Ishikawa (cell line): ENCODE results near the gene ARPC1B.

Experiments
- CEBPB ChIP-seq: IDR thresholded peaks from 2 replicates; pipeline ENCODE4 v1.6.1; 2012
- CREB1 ChIP-seq: IDR thresholded peaks from 2 replicates; pipeline ENCODE4 v1.6.1; 2012; ENCODE audit warnings: low read depth
- EP300 ChIP-seq: IDR thresholded peaks from 2 replicates; pipeline ENCODE4 v1.6.1; 2012; ENCODE audit warnings: borderline replicate concordance
- MAX ChIP-seq: IDR thresholded peaks from 2 replicates; pipeline ENCODE4 v1.6.1; 2012
- RAD21 ChIP-seq: IDR thresholded peaks from 2 replicates; pipeline ENCODE4 v1.6.1; 2012; ENCODE audit warnings: low read depth
- TAF1 ChIP-seq: IDR thresholded peaks from 2 replicates; pipeline ENCODE4 v1.6.1; 2012; ENCODE audit warnings: low read depth, mild to moderate bottlenecking
- TCF12 ChIP-seq: IDR thresholded peaks from 2 replicates; pipeline ENCODE4 v1.6.1; 2012; ENCODE audit warnings: low read depth
- TEAD4 ChIP-seq: IDR thresholded peaks from 2 replicates; pipeline ENCODE4 v1.6.1; 2012
- YY1 ChIP-seq: IDR thresholded peaks from 2 replicates; pipeline ENCODE4 v1.6.1; 2012; ENCODE audit warnings: low read depth
- TF ChIP-seq, protein P1 (sequence below): IDR thresholded peaks from 2 replicates; pipeline ENCODE4 v1.6.1; 2012; ENCODE audit warnings: low read depth, mild to moderate bottlenecking

- TF ChIP-seq TAF1 (no peak), TEAD4 (no peak), RAD21 (no peak), TCF12 (no peak), YY1 (no peak), EP300 (no peak), MAX (no peak), CEBPB (no peak), CREB1 (no peak)
- TF ChIP-seq, protein P1, sequence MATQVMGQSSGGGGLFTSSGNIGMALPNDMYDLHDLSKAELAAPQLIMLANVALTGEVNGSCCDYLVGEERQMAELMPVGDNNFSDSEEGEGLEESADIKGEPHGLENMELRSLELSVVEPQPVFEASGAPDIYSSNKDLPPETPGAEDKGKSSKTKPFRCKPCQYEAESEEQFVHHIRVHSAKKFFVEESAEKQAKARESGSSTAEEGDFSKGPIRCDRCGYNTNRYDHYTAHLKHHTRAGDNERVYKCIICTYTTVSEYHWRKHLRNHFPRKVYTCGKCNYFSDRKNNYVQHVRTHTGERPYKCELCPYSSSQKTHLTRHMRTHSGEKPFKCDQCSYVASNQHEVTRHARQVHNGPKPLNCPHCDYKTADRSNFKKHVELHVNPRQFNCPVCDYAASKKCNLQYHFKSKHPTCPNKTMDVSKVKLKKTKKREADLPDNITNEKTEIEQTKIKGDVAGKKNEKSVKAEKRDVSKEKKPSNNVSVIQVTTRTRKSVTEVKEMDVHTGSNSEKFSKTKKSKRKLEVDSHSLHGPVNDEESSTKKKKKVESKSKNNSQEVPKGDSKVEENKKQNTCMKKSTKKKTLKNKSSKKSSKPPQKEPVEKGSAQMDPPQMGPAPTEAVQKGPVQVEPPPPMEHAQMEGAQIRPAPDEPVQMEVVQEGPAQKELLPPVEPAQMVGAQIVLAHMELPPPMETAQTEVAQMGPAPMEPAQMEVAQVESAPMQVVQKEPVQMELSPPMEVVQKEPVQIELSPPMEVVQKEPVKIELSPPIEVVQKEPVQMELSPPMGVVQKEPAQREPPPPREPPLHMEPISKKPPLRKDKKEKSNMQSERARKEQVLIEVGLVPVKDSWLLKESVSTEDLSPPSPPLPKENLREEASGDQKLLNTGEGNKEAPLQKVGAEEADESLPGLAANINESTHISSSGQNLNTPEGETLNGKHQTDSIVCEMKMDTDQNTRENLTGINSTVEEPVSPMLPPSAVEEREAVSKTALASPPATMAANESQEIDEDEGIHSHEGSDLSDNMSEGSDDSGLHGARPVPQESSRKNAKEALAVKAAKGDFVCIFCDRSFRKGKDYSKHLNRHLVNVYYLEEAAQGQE = no peak
Observed at GRCh38 chr7:99380032-99380822, 5.7 kb downstream of the ARPC1B start.
